ENCODE data around the gene ZGPAT. TPM values are rescaled to one million over a fixed set of nuclear protein-coding genes. Genes with fewer than 3 reads are reported as not detected.

The ZGPAT gene
- total and polyA plus RNA-seq, 2 of the 13 experiments (the other 11 are each of a cell fraction or from before 2014, with no cell fraction given): 23.0 to 41.9 TPM

DNA sequence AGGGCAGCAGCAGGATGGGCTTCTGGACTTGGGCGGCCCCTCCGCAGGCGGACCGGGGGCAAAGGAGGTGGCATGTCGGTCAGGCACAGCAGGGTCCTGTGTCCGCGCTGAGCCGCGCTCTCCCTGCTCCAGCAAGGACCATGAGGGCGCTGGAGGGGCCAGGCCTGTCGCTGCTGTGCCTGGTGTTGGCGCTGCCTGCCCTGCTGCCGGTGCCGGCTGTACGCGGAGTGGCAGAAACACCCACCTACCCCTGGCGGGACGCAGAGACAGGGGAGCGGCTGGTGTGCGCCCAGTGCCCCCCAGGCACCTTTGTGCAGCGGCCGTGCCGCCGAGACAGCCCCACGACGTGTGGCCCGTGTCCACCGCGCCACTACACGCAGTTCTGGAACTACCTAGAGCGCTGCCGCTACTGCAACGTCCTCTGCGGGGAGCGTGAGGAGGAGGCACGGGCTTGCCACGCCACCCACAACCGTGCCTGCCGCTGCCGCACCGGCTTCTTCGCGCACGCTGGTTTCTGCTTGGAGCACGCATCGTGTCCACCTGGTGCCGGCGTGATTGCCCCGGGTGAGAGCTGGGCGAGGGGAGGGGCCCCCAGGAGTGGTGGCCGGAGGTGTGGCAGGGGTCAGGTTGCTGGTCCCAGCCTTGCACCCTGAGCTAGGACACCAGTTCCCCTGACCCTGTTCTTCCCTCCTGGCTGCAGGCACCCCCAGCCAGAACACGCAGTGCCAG, 11.0 kb upstream of the ZGPAT start, which contains the start of gene TNFRSF6B (continued):
- TF ChIP-seq ZNF720 (CRISPR knock-in tag; IDR thresholded peaks at IDR 0.05): no peak
- TF ChIP-seq, protein P1, sequence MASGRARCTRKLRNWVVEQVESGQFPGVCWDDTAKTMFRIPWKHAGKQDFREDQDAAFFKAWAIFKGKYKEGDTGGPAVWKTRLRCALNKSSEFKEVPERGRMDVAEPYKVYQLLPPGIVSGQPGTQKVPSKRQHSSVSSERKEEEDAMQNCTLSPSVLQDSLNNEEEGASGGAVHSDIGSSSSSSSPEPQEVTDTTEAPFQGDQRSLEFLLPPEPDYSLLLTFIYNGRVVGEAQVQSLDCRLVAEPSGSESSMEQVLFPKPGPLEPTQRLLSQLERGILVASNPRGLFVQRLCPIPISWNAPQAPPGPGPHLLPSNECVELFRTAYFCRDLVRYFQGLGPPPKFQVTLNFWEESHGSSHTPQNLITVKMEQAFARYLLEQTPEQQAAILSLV (CRISPR knock-in tag; IDR thresholded peaks at IDR 0.05; ENCODE audit: borderline replicate concordance): peak; percentile 69; the same call in 1 of the 2 replicates
- no peak; the same call in 1 of the 2 replicates for TF ChIP-seq TMF1 (CRISPR knock-in tag; IDR thresholded peaks at IDR 0.05; ENCODE audit: low read depth)
- TF ChIP-seq ZFX (CRISPR knock-in tag; IDR thresholded peaks at IDR 0.05; ENCODE audit: low read depth): peak; percentile 41
- peak; percentile 54 for TF ChIP-seq ZNF781 (CRISPR knock-in tag; IDR thresholded peaks at IDR 0.05; ENCODE audit: borderline replicate concordance, not compliant biosample characterization)
- TF ChIP-seq ZNF263 (CRISPR knock-in tag; IDR thresholded peaks at IDR 0.05): peak; percentile 26; the same call in 1 of the 2 replicates
- TF ChIP-seq AGO1 (IDR thresholded peaks at IDR 0.05; ENCODE audit: low read depth, low read length, poor library complexity, severe bottlenecking): peak; percentile 99
- TF ChIP-seq, protein P2, sequence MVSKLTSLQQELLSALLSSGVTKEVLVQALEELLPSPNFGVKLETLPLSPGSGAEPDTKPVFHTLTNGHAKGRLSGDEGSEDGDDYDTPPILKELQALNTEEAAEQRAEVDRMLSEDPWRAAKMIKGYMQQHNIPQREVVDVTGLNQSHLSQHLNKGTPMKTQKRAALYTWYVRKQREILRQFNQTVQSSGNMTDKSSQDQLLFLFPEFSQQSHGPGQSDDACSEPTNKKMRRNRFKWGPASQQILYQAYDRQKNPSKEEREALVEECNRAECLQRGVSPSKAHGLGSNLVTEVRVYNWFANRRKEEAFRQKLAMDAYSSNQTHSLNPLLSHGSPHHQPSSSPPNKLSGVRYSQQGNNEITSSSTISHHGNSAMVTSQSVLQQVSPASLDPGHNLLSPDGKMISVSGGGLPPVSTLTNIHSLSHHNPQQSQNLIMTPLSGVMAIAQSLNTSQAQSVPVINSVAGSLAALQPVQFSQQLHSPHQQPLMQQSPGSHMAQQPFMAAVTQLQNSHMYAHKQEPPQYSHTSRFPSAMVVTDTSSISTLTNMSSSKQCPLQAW (CRISPR knock-in tag; IDR thresholded peaks at IDR 0.05): no peak
- TF ChIP-seq HOXA7 (CRISPR knock-in tag; IDR thresholded peaks at IDR 0.05): no peak
- TF ChIP-seq HMG20B (CRISPR knock-in tag; conservative IDR thresholded peaks at IDR 0.05): no peak
- no peak for TF ChIP-seq SMYD3 (CRISPR knock-in tag; IDR thresholded peaks at IDR 0.05)
- peak; percentile 75; the same call in 1 of the 2 replicates for TF ChIP-seq CBFB (CRISPR knock-in tag; IDR thresholded peaks at IDR 0.05)
- TF ChIP-seq, protein P3, sequence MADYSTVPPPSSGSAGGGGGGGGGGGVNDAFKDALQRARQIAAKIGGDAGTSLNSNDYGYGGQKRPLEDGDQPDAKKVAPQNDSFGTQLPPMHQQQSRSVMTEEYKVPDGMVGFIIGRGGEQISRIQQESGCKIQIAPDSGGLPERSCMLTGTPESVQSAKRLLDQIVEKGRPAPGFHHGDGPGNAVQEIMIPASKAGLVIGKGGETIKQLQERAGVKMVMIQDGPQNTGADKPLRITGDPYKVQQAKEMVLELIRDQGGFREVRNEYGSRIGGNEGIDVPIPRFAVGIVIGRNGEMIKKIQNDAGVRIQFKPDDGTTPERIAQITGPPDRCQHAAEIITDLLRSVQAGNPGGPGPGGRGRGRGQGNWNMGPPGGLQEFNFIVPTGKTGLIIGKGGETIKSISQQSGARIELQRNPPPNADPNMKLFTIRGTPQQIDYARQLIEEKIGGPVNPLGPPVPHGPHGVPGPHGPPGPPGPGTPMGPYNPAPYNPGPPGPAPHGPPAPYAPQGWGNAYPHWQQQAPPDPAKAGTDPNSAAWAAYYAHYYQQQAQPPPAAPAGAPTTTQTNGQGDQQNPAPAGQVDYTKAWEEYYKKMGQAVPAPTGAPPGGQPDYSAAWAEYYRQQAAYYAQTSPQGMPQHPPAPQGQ (CRISPR knock-in tag; IDR thresholded peaks at IDR 0.05; ENCODE audit: borderline replicate concordance): no peak
- no peak for TF ChIP-seq ZNF296 (CRISPR knock-in tag; conservative IDR thresholded peaks at IDR 0.05)
- TF ChIP-seq SALL1 (CRISPR knock-in tag; IDR thresholded peaks at IDR 0.05): peak; percentile 55; the same call in 1 of the 2 replicates
- TF ChIP-seq JARID2 (CRISPR knock-in tag; IDR thresholded peaks at IDR 0.05; ENCODE audit: insufficient replicate concordance): peak; percentile 56
- TF ChIP-seq, protein P4, sequence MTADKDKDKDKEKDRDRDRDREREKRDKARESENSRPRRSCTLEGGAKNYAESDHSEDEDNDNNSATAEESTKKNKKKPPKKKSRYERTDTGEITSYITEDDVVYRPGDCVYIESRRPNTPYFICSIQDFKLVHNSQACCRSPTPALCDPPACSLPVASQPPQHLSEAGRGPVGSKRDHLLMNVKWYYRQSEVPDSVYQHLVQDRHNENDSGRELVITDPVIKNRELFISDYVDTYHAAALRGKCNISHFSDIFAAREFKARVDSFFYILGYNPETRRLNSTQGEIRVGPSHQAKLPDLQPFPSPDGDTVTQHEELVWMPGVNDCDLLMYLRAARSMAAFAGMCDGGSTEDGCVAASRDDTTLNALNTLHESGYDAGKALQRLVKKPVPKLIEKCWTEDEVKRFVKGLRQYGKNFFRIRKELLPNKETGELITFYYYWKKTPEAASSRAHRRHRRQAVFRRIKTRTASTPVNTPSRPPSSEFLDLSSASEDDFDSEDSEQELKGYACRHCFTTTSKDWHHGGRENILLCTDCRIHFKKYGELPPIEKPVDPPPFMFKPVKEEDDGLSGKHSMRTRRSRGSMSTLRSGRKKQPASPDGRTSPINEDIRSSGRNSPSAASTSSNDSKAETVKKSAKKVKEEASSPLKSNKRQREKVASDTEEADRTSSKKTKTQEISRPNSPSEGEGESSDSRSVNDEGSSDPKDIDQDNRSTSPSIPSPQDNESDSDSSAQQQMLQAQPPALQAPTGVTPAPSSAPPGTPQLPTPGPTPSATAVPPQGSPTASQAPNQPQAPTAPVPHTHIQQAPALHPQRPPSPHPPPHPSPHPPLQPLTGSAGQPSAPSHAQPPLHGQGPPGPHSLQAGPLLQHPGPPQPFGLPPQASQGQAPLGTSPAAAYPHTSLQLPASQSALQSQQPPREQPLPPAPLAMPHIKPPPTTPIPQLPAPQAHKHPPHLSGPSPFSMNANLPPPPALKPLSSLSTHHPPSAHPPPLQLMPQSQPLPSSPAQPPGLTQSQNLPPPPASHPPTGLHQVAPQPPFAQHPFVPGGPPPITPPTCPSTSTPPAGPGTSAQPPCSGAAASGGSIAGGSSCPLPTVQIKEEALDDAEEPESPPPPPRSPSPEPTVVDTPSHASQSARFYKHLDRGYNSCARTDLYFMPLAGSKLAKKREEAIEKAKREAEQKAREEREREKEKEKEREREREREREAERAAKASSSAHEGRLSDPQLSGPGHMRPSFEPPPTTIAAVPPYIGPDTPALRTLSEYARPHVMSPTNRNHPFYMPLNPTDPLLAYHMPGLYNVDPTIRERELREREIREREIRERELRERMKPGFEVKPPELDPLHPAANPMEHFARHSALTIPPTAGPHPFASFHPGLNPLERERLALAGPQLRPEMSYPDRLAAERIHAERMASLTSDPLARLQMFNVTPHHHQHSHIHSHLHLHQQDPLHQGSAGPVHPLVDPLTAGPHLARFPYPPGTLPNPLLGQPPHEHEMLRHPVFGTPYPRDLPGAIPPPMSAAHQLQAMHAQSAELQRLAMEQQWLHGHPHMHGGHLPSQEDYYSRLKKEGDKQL (CRISPR knock-in tag; IDR thresholded peaks at IDR 0.05; ENCODE audit: low read depth): 0 out of 2 replicates have a peak, but pooled peaks have one; percentile 35
